KOPT-K1 (cell line): ENCODE data around the gene FRYL.

ENCODE experiments used
- H3K27ac ChIP-seq: fragments of 200-600 bp; sonication (generic); 2 replicates; pipeline ENCODE4 v1.5.1; 2016; ENCODE audit warnings: antibody characterized with exemption, mild to moderate bottlenecking, low read depth, low read length; ENCODE audit not compliant: poor library complexity, severe bottlenecking
- H3K36me3 ChIP-seq: fragments of 200-600 bp; sonication (generic); 2 replicates; pipeline ENCODE4 v1.5.1; 2017; ENCODE audit warnings: antibody characterized with exemption, mild to moderate bottlenecking, low read length, moderate library complexity; ENCODE audit not compliant: insufficient read depth
- H3K9me3 ChIP-seq: fragments of 200-600 bp; sonication (generic); 2 replicates; pipeline ENCODE4 v1.5.1; 2017; ENCODE audit warnings: antibody characterized with exemption, low read length, mild to moderate bottlenecking; ENCODE audit not compliant: insufficient read depth, poor library complexity, severe bottlenecking

The FRYL gene

GRCh38 chr4:48538358-48538757, 241.7 kb downstream of the FRYL start:
- H3K9me3 ChIP-seq: no peaks in the 10 kb centered on the region
- no peak overlapping the region for H3K27ac ChIP-seq
- peaks cover 91% of the 10 kb centered on the region for H3K36me3 ChIP-seq

GRCh38 chr4:48526406-48526805, 253.7 kb downstream of the FRYL start:
- Histone ChIP-seq H3K9me3 (no peaks in the 10 kb centered on the region), H3K27ac (no peak overlapping the region), H3K36me3 (peaks cover 97% of the 10 kb centered on the region)

- Histone ChIP-seq H3K36me3 (peaks cover 96% of the 10 kb centered on the region), H3K9me3 (no peaks in the 10 kb centered on the region), H3K27ac (no peak overlapping the region)
Observed at GRCh38 chr4:48518143-48518542, 261.9 kb downstream of the FRYL start.

- no peaks in the 10 kb centered on the region for H3K9me3 ChIP-seq
- H3K27ac ChIP-seq: no peak overlapping the region
- H3K36me3 ChIP-seq: peaks cover 95% of the 10 kb centered on the region
Observed at GRCh38 chr4:48509543-48509942, 270.5 kb downstream of the FRYL start.

GRCh38 chr4:48506716-48507115, 273.4 kb downstream of the FRYL start:
- Histone ChIP-seq H3K9me3 (no peaks in the 10 kb centered on the region), H3K36me3 (peaks cover 95% of the 10 kb centered on the region), H3K27ac (no peak overlapping the region)

GRCh38 chr4:48504352-48504751, 275.7 kb downstream of the FRYL start:
- Histone ChIP-seq H3K27ac (no peak overlapping the region), H3K9me3 (no peaks in the 10 kb centered on the region), H3K36me3 (peaks cover 95% of the 10 kb centered on the region)

GRCh38 chr4:48504026-48504330, 276.1 kb downstream of the FRYL start:
- H3K9me3 ChIP-seq: no peaks in the 10 kb centered on the region
- peaks cover 95% of the 10 kb centered on the region for H3K36me3 ChIP-seq
- no peak overlapping the region for H3K27ac ChIP-seq

GRCh38 chr4:48503233-48504025, 276.6 kb downstream of the FRYL start:
- H3K9me3 ChIP-seq: no peaks in the 10 kb centered on the region
- no peak overlapping the region for H3K27ac ChIP-seq
- peaks cover 95% of the 10 kb centered on the region for H3K36me3 ChIP-seq

GRCh38 chr4:48499551-48500066, 280.5 kb downstream of the FRYL start:
- Histone ChIP-seq H3K9me3 (no peaks in the 10 kb centered on the region), H3K27ac (no peak overlapping the region), H3K36me3 (peaks cover 72% of the 10 kb centered on the region)

GRCh38 chr4:48498895-48499294, 281.2 kb downstream of the FRYL start:
- H3K9me3 ChIP-seq: no peaks in the 10 kb centered on the region
- no peak overlapping the region for H3K27ac ChIP-seq
- peaks cover 65% of the 10 kb centered on the region for H3K36me3 ChIP-seq

- Histone ChIP-seq H3K9me3 (no peaks in the 10 kb centered on the region), H3K36me3 (peaks cover 36% of the 10 kb centered on the region), H3K27ac (no peak overlapping the region)
Observed at GRCh38 chr4:48495941-48496340, 284.1 kb downstream of the FRYL start.

- Histone ChIP-seq H3K27ac (no peak overlapping the region), H3K36me3 (peaks cover 12% of the 10 kb centered on the region), H3K9me3 (no peaks in the 10 kb centered on the region)
Observed at GRCh38 chr4:48493452-48494100, 286.5 kb downstream of the FRYL start.

- Histone ChIP-seq H3K27ac (no peak overlapping the region), H3K36me3 (no peaks in the 10 kb centered on the region), H3K9me3 (no peaks in the 10 kb centered on the region)
Observed at GRCh38 chr4:48491514-48492176, 288.4 kb downstream of the FRYL start.

GRCh38 chr4:48490680-48491513, 289.2 kb downstream of the FRYL start:
- H3K27ac ChIP-seq: no peak overlapping the region
- no peaks in the 10 kb centered on the region for H3K36me3 ChIP-seq
- no peaks in the 10 kb centered on the region for H3K9me3 ChIP-seq
